K562 (cell line): ENCODE results near the gene SLC49A4. TPM values are rescaled to one million over a fixed set of nuclear protein-coding genes. Genes with fewer than 3 reads are reported as not detected.

Source experiments
- CBFB ChIP-seq: sonication (generic); formaldehyde crosslinking; IDR thresholded peaks from 2 replicates; pipeline ENCODE4 v1.4.0; 2020; ENCODE audit warnings: mild to moderate bottlenecking, missing genetic modification reagents
- CBX2 ChIP-seq: fragments of 200-600 bp; sonication (generic); IDR thresholded peaks from one replicate; pipeline ENCODE4 v1.6.1; 2012; ENCODE audit warnings: mild to moderate bottlenecking, low read length, inconsistent platforms; ENCODE audit not compliant: insufficient read depth, poor library complexity, severe bottlenecking
- CBX5 ChIP-seq: IDR thresholded peaks from 2 replicates; pipeline ENCODE4 v1.6.1; 2014; ENCODE audit warnings: low read depth, borderline replicate concordance
- CTCFL ChIP-seq: IDR thresholded peaks from 2 replicates; pipeline ENCODE4 v1.6.1; 2011; ENCODE audit warnings: borderline replicate concordance, low read depth, mild to moderate bottlenecking, moderate library complexity, low read length; ENCODE audit not compliant: insufficient read depth, poor library complexity, severe bottlenecking
- ELF1 ChIP-seq: fragments of 200-800 bp; sonication (Bioruptor generic); IDR thresholded peaks from 2 replicates; pipeline ENCODE4 v1.6.1; 2016; ENCODE audit warnings: missing genetic modification characterization, missing compliant biosample characterization
- HCFC1 ChIP-seq: IDR thresholded peaks from 2 replicates; pipeline ENCODE4 v1.6.1; 2012; ENCODE audit warnings: low read depth, low read length, improper control_type of control experiment
- HDAC8 ChIP-seq: fragments of 450-650 bp; IDR thresholded peaks from 2 replicates; pipeline ENCODE4 v1.6.1; 2016; ENCODE audit warnings: mild to moderate bottlenecking, missing genetic modification characterization, moderate library complexity, missing compliant biosample characterization
- KDM2B ChIP-seq: fragments of 250-450 bp; sonication (Bioruptor Pico); IDR thresholded peaks from 2 replicates; pipeline ENCODE4 v1.8.0; 2021; ENCODE audit warnings: mild to moderate bottlenecking, moderate library complexity
- MCM7 ChIP-seq, 2 experiments: fragments of 450-650 bp; IDR thresholded peaks; 2 replicates each; pipeline ENCODE4 v1.6.1; 2016 to 2018
- MITF ChIP-seq: IDR thresholded peaks from 2 replicates; pipeline ENCODE4 v1.6.1; 2014; ENCODE audit warnings: antibody characterized with exemption
- PRDM10 ChIP-seq: fragments of 450-650 bp; IDR thresholded peaks from 2 replicates; pipeline ENCODE4 v1.6.1; 2018; ENCODE audit not compliant: partially characterized antibody
- SRF ChIP-seq, 2 experiments: fragments of 250-450, 450-650 bp in 1 of 2; sonication (Bioruptor Pico) in 1 of 2; sonication (generic) in 1 of 2; formaldehyde crosslinking; IDR thresholded peaks; 2 replicates each; pipeline versions ENCODE4 v1.5.0 to v1.5.1; 2020 to 2022; ENCODE audit warnings: mild to moderate bottlenecking in 1 of 2, missing genetic modification reagents in 1 of 2
- ZFP36 ChIP-seq: fragments of 150-350 bp; IDR thresholded peaks from 2 replicates; pipeline ENCODE4 v1.6.1; 2018; ENCODE audit warnings: low read length, low read depth; ENCODE audit not compliant: partially characterized antibody
- ZNF280A ChIP-seq: fragments of 450-650 bp; IDR thresholded peaks from 2 replicates; pipeline ENCODE4 v1.6.1; 2018; ENCODE audit warnings: mild to moderate bottlenecking, low read depth; ENCODE audit not compliant: partially characterized antibody
- ZNF398 ChIP-seq: fragments of 250-450 bp; sonication (Bioruptor Pico); IDR thresholded peaks from 2 replicates; pipeline ENCODE4 v1.8.0; 2021; ENCODE audit warnings: moderate library complexity, mild to moderate bottlenecking, inconsistent platforms
- polyA plus RNA-seq, 8 experiments: library from polyadenylated mRNA; depleted of rRNA in 4 of 8; stranded (reverse) in 5 of 8; unstranded in 3 of 8; fragments of >200 nt; fragmentation: Nextera tagmentation in 2 of 8; fragmentation: Illumina TruSeq in 1 of 8; extraction: Ambion mirVana in 2 of 8; extraction: Trizol in 1 of 8; gene quantifications; 2 replicates each; pipeline versions ENCODE4 v1.2.1 to v1.2.3, GENCODE V29; 2011 to 2014; ENCODE audit warnings: inconsistent platforms in 1 of 8, missing spikeins in 1 of 8
- total RNA-seq, 7 experiments: library from RNA; depleted of rRNA in 6 of 7; stranded (reverse); fragments of >200 nt in 6 of 7; fragmentation: Illumina TruSeq in 2 of 7; extraction: Trizol in 2 of 7; gene quantifications; 2 replicates each; pipeline versions ENCODE4 v1.2.1 to v1.2.3, GENCODE V29; 2011 to 2021; ENCODE audit warnings: low replicate concordance in 1 of 7

SLC49A4 gene
- total and polyA plus RNA-seq, 9 of the 15 experiments (the other 6 are each of a cell fraction or from before 2014, with no cell fraction given), result 0.15 to 1.3 (median 0.83) TPM

- no peak for TF ChIP-seq ZNF280A
- TF ChIP-seq HDAC8 (tag), result no peak
- TF ChIP-seq ZFP36, result no peak
- TF ChIP-seq PRDM10, result no peak
- TF ChIP-seq KDM2B (CRISPR knock-in tag), result no peak
- TF ChIP-seq CTCFL, result no peak
- TF ChIP-seq CBX2, result no peak
- no peak for TF ChIP-seq HCFC1
- TF ChIP-seq SRF (CRISPR knock-in tag; IDR thresholded peaks at IDR 0.05), result no peak
- TF ChIP-seq ELF1 (tag), result no peak
- no peak for TF ChIP-seq MITF
- no peak for TF ChIP-seq CBX5
- TF ChIP-seq MCM7 (IDR thresholded peaks at IDR 0.05), result no peak
- TF ChIP-seq CBFB (CRISPR knock-in tag), result no peak
- TF ChIP-seq ZNF398 (CRISPR knock-in tag), result no peak
Measured at GRCh38 chr3:122843604-122844003, 48.7 kb downstream of the SLC49A4 start (continued).
